Measurements from ENCODE around the gene ROR2. TPM values are rescaled to one million over a fixed set of nuclear protein-coding genes. Genes with fewer than 3 reads are reported as not detected.

Gene ROR2
- total RNA-seq, 1 experiment from 2014 or later = 2.7 TPM

- Histone ChIP-seq H3K79me2 (ENCODE audit: insufficient read depth, low read length) (no peaks in the 10 kb centered on the region), H3K27ac (ENCODE audit: insufficient read length, low read depth, low read length) (no peak overlapping the region), H4K91ac (ENCODE audit: insufficient read length, low read depth, low read length) (no peak overlapping the region), H2BK20ac (ENCODE audit: low read depth, low read length, poor library complexity, severe bottlenecking) (no peak overlapping the region), H4K5ac (ENCODE audit: insufficient read length, low read depth, low read length) (no peak overlapping the region), H2BK120ac (ENCODE audit: low read depth, low read length, poor library complexity, severe bottlenecking) (no peak overlapping the region), H3K4me1 (ENCODE audit: insufficient read depth, low read length) (no peaks in the 10 kb centered on the region; the same call in 1 of the 2 replicates), H2AFZ (ENCODE audit: low read length) (no peak overlapping the region), H2BK15ac (ENCODE audit: low read depth, low read length) (no peak overlapping the region), H2AK5ac (ENCODE audit: insufficient read length, low read length) (no peak overlapping the region), H3K14ac (ENCODE audit: insufficient read depth, low read length) (no peak overlapping the region), H3K27me3 (ENCODE audit: insufficient read depth, low read length) (no peaks in the 10 kb centered on the region; the same call in 1 of the 2 replicates), H3K4ac (ENCODE audit: low read depth, low read length) (no peak overlapping the region), H3K23ac (ENCODE audit: insufficient read length, low read depth, low read length) (no peak overlapping the region), H4K20me1 (ENCODE audit: control insufficient read depth, insufficient read depth, insufficient read length) (no peaks in the 10 kb centered on the region), H3K23me2 (ENCODE audit: insufficient read length, low read depth, low read length, poor library complexity, severe bottlenecking) (no peaks in the 10 kb centered on the region), H4K8ac (replicated peaks; ENCODE audit: insufficient read length, low read depth, low read length) (no peak overlapping the region), H3K18ac (ENCODE audit: insufficient read length, low read depth, low read length) (no peak overlapping the region), H3K9me3 (ENCODE audit: control insufficient read depth, low read depth, low read length) (peaks cover 7% of the 10 kb centered on the region), H3T11ph (ENCODE audit: low read length) (no peak overlapping the region), H2BK5ac (ENCODE audit: insufficient read length, low read length) (no peak overlapping the region), H2BK12ac (ENCODE audit: insufficient read length, low read depth, low read length) (no peak overlapping the region), H3K79me1 (ENCODE audit: insufficient read depth, low read depth, low read length, poor library complexity, severe bottlenecking) (no peaks in the 10 kb centered on the region), H3K56ac (ENCODE audit: insufficient read length, low read depth, low read length) (no peak overlapping the region), H3K9ac (ENCODE audit: extremely low read depth, insufficient read length, low read length) (no peak overlapping the region), H3K4me2 (ENCODE audit: insufficient read depth, insufficient read length, low read length) (no peak overlapping the region)
- TF ChIP-seq CTCF (conservative IDR thresholded peaks at IDR 0.05) = no peak
- peaks cover 38 to 45% of the 10 kb centered on the region in 2 experiments for H3K9me3 Mint-ChIP-seq
- no peak overlapping the region for H3K4me3 Mint-ChIP-seq
- H3K36me3 Mint-ChIP-seq (ENCODE audit: insufficient read depth in 1 of 3, low read depth in 3 of 3) = peaks cover 17 to 42% (median 28%) of the 10 kb centered on the region in 3 experiments
- no peak for DNase-seq
- no CpG with 5 or more reads among the region's 3 CpGs for WGBS (ENCODE audit: extremely low coverage, insufficient read length, low lambda C conversion rate)
- peaks cover 12 to 13% of the 10 kb centered on the region in 2 experiments for H3K4me1 Mint-ChIP-seq
- peaks cover 55% of the 10 kb centered on the region for H3K27me3 Mint-ChIP-seq (ENCODE audit: low read depth)
- no peak overlapping the region for H3K27ac Mint-ChIP-seq
These were observed 19.6 kb downstream of the ROR2 start for GRCh38 chr9:91930475-91930874.
